BE2C (cell line): ENCODE data around the gene TBX21.

Experiments used
- DNase-seq: peaks from one replicate; pipeline ENCODE4 v3.0.0-alpha.2; 2020
- H3K27me3 ChIP-seq: fragments of 250-450 bp; sonication (Bioruptor Pico); 2 replicates; pipeline ENCODE4 v1.5.1; 2020; ENCODE audit warnings: mild to moderate bottlenecking
- H3K36me3 ChIP-seq: fragments of 250-450 bp; sonication (Bioruptor Pico); 2 replicates; pipeline ENCODE4 v1.5.1; 2020; ENCODE audit warnings: mild to moderate bottlenecking
- H3K4me1 ChIP-seq: fragments of 250-450 bp; sonication (Bioruptor Pico); 2 replicates; pipeline ENCODE4 v1.5.1; 2020
- H3K4me3 ChIP-seq: 2 replicates; pipeline ENCODE4 v1.5.1; 2011; ENCODE audit warnings: low read depth, low read length
- H3K9me3 ChIP-seq: fragments of 250-450 bp; sonication (Bioruptor Pico); 2 replicates; pipeline ENCODE4 v1.5.1; 2020
- TF ChIP-seq, protein P1 (sequence below): IDR thresholded peaks from 2 replicates; pipeline ENCODE4 v1.5.1; 2012; ENCODE audit warnings: mild to moderate bottlenecking, low read depth, low read length

The TBX21 gene

DNA sequence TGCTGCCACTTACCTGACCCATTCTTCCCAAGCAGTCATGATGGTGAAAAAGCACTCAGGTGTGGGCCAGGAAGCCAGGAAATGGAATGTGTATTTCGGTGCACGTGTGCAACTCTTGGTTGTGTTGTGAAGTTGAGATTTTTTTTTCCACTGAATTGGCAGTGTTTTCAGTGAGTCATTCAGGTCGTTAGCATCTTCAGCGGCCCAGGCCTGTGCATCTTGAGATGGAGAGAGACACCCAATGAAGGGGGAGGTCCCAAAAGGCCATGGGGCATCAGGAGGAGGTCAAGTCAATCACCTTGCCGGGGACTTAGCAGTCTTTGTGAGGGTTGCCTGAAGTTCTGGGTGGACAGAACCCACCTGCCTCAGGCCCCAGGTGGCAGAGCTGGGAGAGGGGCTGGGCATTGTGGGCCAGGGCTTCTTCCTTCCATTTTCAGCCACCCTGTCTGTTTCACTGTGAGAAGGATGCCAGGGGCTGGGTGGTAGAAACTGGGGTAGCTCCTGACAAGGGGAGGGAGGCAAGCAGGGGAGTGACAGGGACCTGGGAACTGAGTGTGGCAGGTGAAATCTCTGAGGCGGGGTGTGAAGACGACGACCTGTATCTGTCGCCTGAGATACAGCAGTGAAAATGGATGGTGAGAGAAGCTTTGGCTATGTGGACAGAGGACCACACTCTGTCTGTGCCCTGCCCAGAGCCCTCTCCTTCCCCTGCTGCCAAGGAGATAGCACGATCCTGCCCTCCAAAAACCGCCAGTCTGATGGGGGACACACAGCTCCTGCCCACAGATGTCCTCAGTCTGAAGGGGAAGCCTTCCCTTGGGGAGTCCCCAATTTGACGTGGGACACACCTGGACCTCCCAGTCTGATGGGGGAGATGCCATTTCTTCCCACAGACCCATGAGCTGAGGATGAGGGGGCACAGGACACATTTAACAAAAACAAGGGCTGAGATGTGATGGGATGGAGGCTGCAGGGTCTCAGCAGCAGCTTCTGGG lies 27.2 kb upstream of the TBX21 start:
- TF ChIP-seq, protein P1, sequence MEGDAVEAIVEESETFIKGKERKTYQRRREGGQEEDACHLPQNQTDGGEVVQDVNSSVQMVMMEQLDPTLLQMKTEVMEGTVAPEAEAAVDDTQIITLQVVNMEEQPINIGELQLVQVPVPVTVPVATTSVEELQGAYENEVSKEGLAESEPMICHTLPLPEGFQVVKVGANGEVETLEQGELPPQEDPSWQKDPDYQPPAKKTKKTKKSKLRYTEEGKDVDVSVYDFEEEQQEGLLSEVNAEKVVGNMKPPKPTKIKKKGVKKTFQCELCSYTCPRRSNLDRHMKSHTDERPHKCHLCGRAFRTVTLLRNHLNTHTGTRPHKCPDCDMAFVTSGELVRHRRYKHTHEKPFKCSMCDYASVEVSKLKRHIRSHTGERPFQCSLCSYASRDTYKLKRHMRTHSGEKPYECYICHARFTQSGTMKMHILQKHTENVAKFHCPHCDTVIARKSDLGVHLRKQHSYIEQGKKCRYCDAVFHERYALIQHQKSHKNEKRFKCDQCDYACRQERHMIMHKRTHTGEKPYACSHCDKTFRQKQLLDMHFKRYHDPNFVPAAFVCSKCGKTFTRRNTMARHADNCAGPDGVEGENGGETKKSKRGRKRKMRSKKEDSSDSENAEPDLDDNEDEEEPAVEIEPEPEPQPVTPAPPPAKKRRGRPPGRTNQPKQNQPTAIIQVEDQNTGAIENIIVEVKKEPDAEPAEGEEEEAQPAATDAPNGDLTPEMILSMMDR = no peak

DNA sequence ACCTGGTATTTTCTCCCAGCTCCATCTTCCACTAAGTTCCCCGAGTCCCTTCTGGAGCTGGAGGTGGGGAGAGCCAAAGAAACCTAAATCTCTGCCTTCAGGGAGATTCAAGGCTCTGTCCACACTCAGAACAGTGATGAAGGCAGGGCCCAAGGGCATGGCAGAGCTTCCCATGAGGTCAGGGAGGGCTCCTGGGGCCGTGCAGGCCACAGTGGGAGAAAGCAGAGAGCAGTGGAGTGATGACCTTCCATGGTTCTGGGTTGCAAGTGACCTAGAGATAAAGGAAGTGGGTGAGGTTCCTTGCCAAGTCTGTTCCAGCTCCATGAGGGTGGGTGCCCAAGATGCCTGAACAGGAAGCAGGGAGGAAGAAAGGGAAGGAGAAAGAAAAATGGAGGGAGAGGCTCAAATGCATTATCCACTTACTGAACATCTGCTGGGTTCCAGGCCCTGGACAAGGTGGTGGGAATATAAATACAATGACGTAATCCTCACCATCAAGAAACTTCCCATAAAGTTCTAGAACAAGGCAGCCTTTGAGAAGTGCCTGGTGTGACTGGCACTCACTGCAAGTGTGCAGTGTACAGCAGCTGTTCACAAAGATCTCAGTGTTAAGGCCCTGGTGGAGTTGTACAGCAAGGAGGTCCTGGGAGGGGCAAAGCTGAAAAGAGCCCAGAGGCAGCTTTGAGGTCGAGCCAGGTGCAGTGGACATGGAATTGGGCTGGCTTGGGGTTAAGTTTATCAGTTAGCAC lies 25.8 kb upstream of the TBX21 start:
- TF ChIP-seq, protein P1 = no peak
- DNase-seq = no peak
- Histone ChIP-seq H3K27me3 (no peaks in the 10 kb centered on the region), H3K4me1 (peaks cover 17% of the 10 kb centered on the region), H3K9me3 (no peaks in the 10 kb centered on the region), H3K4me3 (no peak overlapping the region), H3K36me3 (peaks cover 26% of the 10 kb centered on the region)

More for the DNA sequence above, 27.2 kb upstream of the TBX21 start:
- peaks cover 29% of the 10 kb centered on the region for H3K4me1 ChIP-seq
- no peaks in the 10 kb centered on the region for H3K9me3 ChIP-seq
- no peak for DNase-seq
- H3K4me3 ChIP-seq = no peak overlapping the region
- no peaks in the 10 kb centered on the region for H3K27me3 ChIP-seq
- H3K36me3 ChIP-seq = peaks cover 21% of the 10 kb centered on the region

DNA sequence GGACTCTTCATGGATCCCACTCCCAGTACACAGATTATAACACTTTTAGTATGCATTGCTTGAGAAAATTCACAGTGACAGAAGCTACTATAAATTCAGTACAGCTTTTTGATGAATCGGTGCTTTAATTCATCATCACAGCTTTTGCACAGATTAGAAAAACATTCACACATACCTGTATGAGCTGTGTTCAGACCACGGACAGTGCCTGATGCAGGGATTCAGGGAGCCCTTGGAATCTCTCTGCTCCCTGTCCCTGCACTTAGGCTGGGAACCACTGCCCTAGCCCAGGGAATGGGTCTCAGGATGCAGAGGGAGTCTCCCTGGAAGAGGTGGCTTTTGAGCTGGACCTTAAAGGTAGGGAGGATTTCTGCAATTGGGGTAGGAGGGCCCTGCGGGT lies 25.2 kb upstream of the TBX21 start:
- TF ChIP-seq, protein P1 = no peak
- peaks cover 26% of the 10 kb centered on the region for H3K36me3 ChIP-seq
- H3K4me3 ChIP-seq = no peak overlapping the region
- H3K27me3 ChIP-seq = no peaks in the 10 kb centered on the region
- H3K9me3 ChIP-seq = no peaks in the 10 kb centered on the region
- H3K4me1 ChIP-seq = peaks cover 13% of the 10 kb centered on the region
- DNase-seq = no peak

DNA sequence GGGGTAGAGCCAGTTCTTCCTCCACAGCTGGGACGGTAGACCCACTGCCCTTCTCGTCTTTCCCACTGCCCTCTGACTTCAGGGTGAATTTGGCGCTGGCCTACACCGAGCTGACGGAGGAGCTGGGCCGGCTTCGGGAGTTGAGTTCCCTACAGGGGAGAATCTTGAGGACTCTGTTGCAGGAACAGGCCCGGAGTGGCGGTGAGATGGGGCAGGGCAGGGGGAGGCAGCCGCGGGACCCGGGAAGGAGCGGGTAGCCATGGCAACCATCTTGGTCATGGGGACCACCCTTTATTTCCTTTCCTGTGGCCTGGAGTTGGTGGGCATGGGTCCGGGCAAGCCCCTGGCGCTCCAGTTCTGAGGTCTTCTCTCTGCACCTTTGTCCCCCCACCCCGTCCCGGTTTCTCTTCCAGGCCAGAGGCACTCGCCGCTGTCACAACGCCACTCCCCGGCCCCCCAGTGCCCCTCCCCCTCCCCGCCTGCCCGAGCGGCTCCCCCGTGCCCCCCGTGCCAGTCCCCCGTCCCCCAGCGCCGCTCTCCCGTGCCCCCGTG lies 24.6 kb upstream of the TBX21 start:
- peaks cover 26% of the 10 kb centered on the region for H3K36me3 ChIP-seq
- H3K4me1 ChIP-seq = peaks cover 13% of the 10 kb centered on the region
- no peak overlapping the region for H3K4me3 ChIP-seq
- no peaks in the 10 kb centered on the region for H3K27me3 ChIP-seq
- TF ChIP-seq, protein P1 = no peak
- no peak for DNase-seq
- no peaks in the 10 kb centered on the region for H3K9me3 ChIP-seq

DNA sequence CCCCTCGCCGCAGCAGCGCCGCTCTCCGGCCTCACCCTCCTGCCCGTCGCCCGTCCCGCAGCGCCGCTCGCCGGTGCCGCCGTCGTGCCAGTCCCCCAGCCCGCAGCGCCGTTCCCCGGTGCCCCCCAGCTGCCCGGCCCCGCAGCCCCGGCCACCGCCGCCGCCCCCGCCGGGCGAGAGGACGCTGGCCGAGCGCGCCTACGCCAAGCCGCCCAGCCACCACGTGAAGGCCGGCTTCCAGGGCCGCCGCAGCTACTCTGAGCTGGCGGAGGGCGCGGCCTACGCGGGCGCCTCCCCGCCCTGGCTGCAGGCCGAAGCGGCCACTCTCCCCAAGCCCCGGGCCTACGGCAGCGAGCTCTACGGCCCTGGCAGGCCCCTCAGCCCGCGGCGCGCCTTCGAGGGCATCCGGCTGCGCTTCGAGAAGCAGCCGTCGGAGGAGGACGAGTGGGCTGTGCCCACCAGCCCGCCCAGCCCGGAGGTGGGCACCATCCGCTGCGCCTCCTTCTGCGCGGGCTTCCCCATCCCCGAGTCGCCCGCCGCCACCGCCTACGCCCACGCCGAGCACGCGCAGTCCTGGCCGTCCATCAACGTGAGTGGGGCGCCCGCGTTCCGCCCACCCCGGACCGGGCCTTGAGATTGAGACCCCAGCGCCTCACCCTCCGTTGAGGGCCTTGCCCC lies 24.0 kb upstream of the TBX21 start:
- H3K4me1 ChIP-seq = peaks cover 13% of the 10 kb centered on the region
- no peaks in the 10 kb centered on the region for H3K27me3 ChIP-seq
- H3K9me3 ChIP-seq = no peaks in the 10 kb centered on the region
- no peak for DNase-seq
- no peak overlapping the region for H3K4me3 ChIP-seq
- TF ChIP-seq, protein P1 = no peak
- H3K36me3 ChIP-seq = peaks cover 26% of the 10 kb centered on the region
